Hematopoietic multipotent progenitor cell treated with erythropoietin and hydrocortisone succinate and interleukin-3 and kit ligand, for 4 days (in vitro differentiated cells): ENCODE results near the gene AQP12A.

Experiments used
- DNase-seq: peaks from one replicate; pipeline ENCODE4 v3.0.0-alpha.2; 2015

The AQP12A gene

GRCh38 chr2:240725671-240726070 lies 34.0 kb downstream of the AQP12A start:
- no peak for DNase-seq

GRCh38 chr2:240726876-240727275 lies 35.2 kb downstream of the AQP12A start:
- no peak for DNase-seq

- no peak for DNase-seq
Observed at GRCh38 chr2:240727439-240727838, 35.8 kb downstream of the AQP12A start.

GRCh38 chr2:240727913-240728312 lies 36.2 kb downstream of the AQP12A start:
- DNase-seq = no peak

GRCh38 chr2:240728361-240728760 lies 36.7 kb downstream of the AQP12A start:
- no peak for DNase-seq

GRCh38 chr2:240728827-240729226 lies 37.2 kb downstream of the AQP12A start:
- no peak for DNase-seq

- DNase-seq = no peak
Observed at GRCh38 chr2:240730501-240731177, 39.0 kb downstream of the AQP12A start.

- DNase-seq = no peak
Observed at GRCh38 chr2:240731178-240731545, 39.5 kb downstream of the AQP12A start.

GRCh38 chr2:240732184-240732583 lies 40.5 kb downstream of the AQP12A start:
- DNase-seq = no peak

GRCh38 chr2:240732911-240733622 lies 41.4 kb downstream of the AQP12A start:
- DNase-seq = no peak

- DNase-seq = peak; percentile 58
Observed at GRCh38 chr2:240733803-240734495, 42.3 kb downstream of the AQP12A start.

GRCh38 chr2:240734756-240735155 lies 43.1 kb downstream of the AQP12A start:
- no peak for DNase-seq

GRCh38 chr2:240735476-240735875 lies 43.8 kb downstream of the AQP12A start:
- DNase-seq = no peak

- no peak for DNase-seq
Observed at GRCh38 chr2:240736281-240737250, 44.9 kb downstream of the AQP12A start.

- no peak for DNase-seq
Observed at GRCh38 chr2:240737512-240737911, 45.8 kb downstream of the AQP12A start.

GRCh38 chr2:240737958-240738357 lies 46.3 kb downstream of the AQP12A start:
- DNase-seq = no peak

GRCh38 chr2:240739797-240740196 lies 48.1 kb downstream of the AQP12A start:
- no peak for DNase-seq

- DNase-seq = no peak
Observed at GRCh38 chr2:240741091-240741490, 49.4 kb downstream of the AQP12A start.

GRCh38 chr2:240742602-240743095 lies 51.0 kb downstream of the AQP12A start:
- DNase-seq = no peak

GRCh38 chr2:240745456-240745855 lies 53.8 kb downstream of the AQP12A start:
- DNase-seq = no peak

- DNase-seq = no peak
Observed at GRCh38 chr2:240745962-240746361, 54.3 kb downstream of the AQP12A start.

- no peak for DNase-seq
Observed at GRCh38 chr2:240746671-240747070, 55.0 kb downstream of the AQP12A start.

- DNase-seq = no peak
Observed at GRCh38 chr2:240747256-240747655, 55.6 kb downstream of the AQP12A start.
